IPS-NIHi7 (cell line): ENCODE results near the gene HSPA1A.
"Not testable (repeated sequence)": the region's sequence is repeated elsewhere in the genome, so short reads cannot be mapped to it uniquely, and the experiment has no call there.

Source experiments
- DNase-seq: peaks from one replicate; pipeline ENCODE4 v3.0.0; 2012; ENCODE audit warnings: mixed read lengths; ENCODE audit errors: extremely low spot score

The HSPA1A gene

GRCh38 chr6:31781244-31782125 is 33.9 kb upstream of the HSPA1A start:
- DNase-seq, result no peak

GRCh38 chr6:31782126-31782855 is 33.1 kb upstream of the HSPA1A start:
- no peak for DNase-seq

GRCh38 chr6:31784098-31784925 is 31.0 kb upstream of the HSPA1A start:
- DNase-seq, result no peak

- DNase-seq, result no peak
Measured at GRCh38 chr6:31785475-31785874, 29.9 kb upstream of the HSPA1A start.

GRCh38 chr6:31791324-31792089 is 23.8 kb upstream of the HSPA1A start:
- DNase-seq, result peak; percentile 92

- no peak for DNase-seq
Measured at GRCh38 chr6:31792090-31792374, 23.3 kb upstream of the HSPA1A start.

- DNase-seq, result peak; percentile 10
Measured at GRCh38 chr6:31792761-31793171, 22.6 kb upstream of the HSPA1A start.

GRCh38 chr6:31793927-31794245 is 21.5 kb upstream of the HSPA1A start:
- DNase-seq, result not testable (repeated sequence)

- DNase-seq, result no peak
Measured at GRCh38 chr6:31794294-31794865, 21.0 kb upstream of the HSPA1A start.

- peak; percentile 57 for DNase-seq
Measured at GRCh38 chr6:31794866-31795615, 20.3 kb upstream of the HSPA1A start.

- DNase-seq, result peak; percentile 98
Measured at GRCh38 chr6:31795616-31796298, 19.6 kb upstream of the HSPA1A start, which contains the start of gene VARS1. Gene VARS1 (minus strand): TSS chr6:31795752. CDS start chr6:31795217, 535 bp downstream.

GRCh38 chr6:31796993-31797385 is 18.4 kb upstream of the HSPA1A start:
- no peak for DNase-seq

GRCh38 chr6:31797588-31797987 is 17.8 kb upstream of the HSPA1A start:
- no peak for DNase-seq

- DNase-seq, result no peak
Measured at GRCh38 chr6:31799781-31800180, 15.6 kb upstream of the HSPA1A start.

GRCh38 chr6:31801031-31801927 is 14.1 kb upstream of the HSPA1A start:
- not testable (repeated sequence) for DNase-seq

GRCh38 chr6:31805939-31806469 is 9.3 kb upstream of the HSPA1A start:
- DNase-seq, result no peak

- peak; percentile 99 for DNase-seq
Measured at GRCh38 chr6:31806470-31807272, 8.7 kb upstream of the HSPA1A start, which contains the start of gene LSM2. Gene LSM2 (minus strand): TSS chr6:31806966. CDS start chr6:31806757, 209 bp downstream.

GRCh38 chr6:31808599-31808998 is 6.7 kb upstream of the HSPA1A start:
- not testable (repeated sequence) for DNase-seq
